H1 (cell line): ENCODE results near the gene DDX41. TPM values are rescaled to one million over a fixed set of nuclear protein-coding genes. Genes with fewer than 3 reads are reported as not detected.

ENCODE experiments used
- CTCF ChIA-PET: fragments of 300-600 bp; sonication (Branson Sonifier 250); formaldehyde crosslinking; loops from one replicate; lab custom pipeline; 2021; ENCODE audit not compliant: partially characterized antibody; lab: Charles Lee
- POLR2A ChIA-PET: fragments of 300-600 bp; sonication (Branson Sonifier 250); formaldehyde crosslinking; loops from one replicate; lab custom pipeline; 2021; ENCODE audit warnings: inconsistent platforms; ENCODE audit not compliant: partially characterized antibody; lab: Charles Lee
- DNase-seq, 2 experiments: peaks; one replicate each; pipeline versions ENCODE4 v3.0.0 to v3.0.0-alpha.2; 2010 to 2022; ENCODE audit warnings: low spot score in 2 of 2, low read depth in 1 of 2, mixed read lengths in 1 of 2
- FAIRE-seq: peaks from 2 replicates; lab custom pipeline; 2011; peaks lifted over from hg19 to GRCh38; lab: Jason Lieb, UNC
- H2AFZ ChIP-seq: 2 replicates; pipeline ENCODE4 v1.8.1; 2012; ENCODE audit warnings: low read length, inconsistent platforms
- H2AK5ac ChIP-seq: 2 replicates; pipeline ENCODE4 v1.6.1; 2013; ENCODE audit warnings: low read depth, low read length
- H2BK120ac ChIP-seq: replicated peaks from 2 replicates; pipeline ENCODE3; 2013; ENCODE audit warnings: low read depth, low read length, inconsistent platforms
- H2BK12ac ChIP-seq: 2 replicates; pipeline ENCODE4 v1.6.1; 2013; ENCODE audit warnings: low read depth, low read length
- H2BK15ac ChIP-seq: 2 replicates; pipeline ENCODE4 v1.6.1; 2013; ENCODE audit warnings: low read length
- H2BK20ac ChIP-seq: 2 replicates; pipeline ENCODE4 v1.6.1; 2013; ENCODE audit warnings: low read length
- H2BK5ac ChIP-seq: 2 replicates; pipeline ENCODE4 v1.6.1; 2013; ENCODE audit warnings: low read depth, low read length
- H3K14ac ChIP-seq: 2 replicates; pipeline ENCODE4 v1.6.1; 2013; ENCODE audit warnings: inconsistent platforms; ENCODE audit not compliant: insufficient read length
- H3K18ac ChIP-seq: 2 replicates; pipeline ENCODE4 v1.6.1; 2013; ENCODE audit warnings: low read length; ENCODE audit errors: extremely low read depth
- H3K23ac ChIP-seq: 2 replicates; pipeline ENCODE4 v1.6.1; 2013; ENCODE audit warnings: inconsistent platforms; ENCODE audit not compliant: insufficient read length
- H3K23me2 ChIP-seq: 2 replicates; pipeline ENCODE4 v1.6.1; 2013; ENCODE audit warnings: low read depth, low read length
- H3K27ac ChIP-seq: 2 replicates; pipeline ENCODE4 v1.6.1; 2011; ENCODE audit warnings: low read depth, low read length, inconsistent platforms
- H3K27me3 ChIP-seq, 4 experiments: replicated peaks in 1 of 4; 1 replicate in 1 of 4; 2 replicates in 3 of 4; pipeline versions ENCODE4 v1.6.1 to v1.8.1; 2011 to 2013; ENCODE audit warnings: low read length in 3 of 4, mild to moderate bottlenecking in 3 of 4, inconsistent platforms in 2 of 4, mixed read lengths in 2 of 4, moderate library complexity in 1 of 4; ENCODE audit not compliant: control insufficient read depth in 3 of 4, insufficient read depth in 3 of 4; ENCODE audit errors: extremely low read depth in 1 of 4
- H3K36me3 ChIP-seq, 4 experiments: 2 replicates each; pipeline versions ENCODE4 v1.6.1 to v1.8.1; 2011 to 2013; ENCODE audit warnings: mild to moderate bottlenecking in 4 of 4, low read length in 3 of 4, moderate library complexity in 2 of 4, control low read depth in 1 of 4, inconsistent platforms in 1 of 4; ENCODE audit not compliant: insufficient read depth in 4 of 4, control insufficient read depth in 2 of 4
- H3K4ac ChIP-seq: replicated peaks from 2 replicates; pipeline ENCODE3; 2013; ENCODE audit warnings: low read length, low read depth, mixed read lengths, inconsistent platforms; ENCODE audit not compliant: insufficient read length
- H3K4me1 ChIP-seq, 4 experiments: replicated peaks in 1 of 4; 1 replicate in 1 of 4; 2 replicates in 3 of 4; pipeline versions ENCODE4 v1.6.1 to v1.8.1; 2011 to 2013; ENCODE audit warnings: low read length in 3 of 4, inconsistent platforms in 2 of 4, mixed read lengths in 1 of 4; ENCODE audit not compliant: insufficient read depth in 4 of 4, control insufficient read depth in 3 of 4
- H3K4me2 ChIP-seq, 2 experiments: 2 replicates each; pipeline versions ENCODE4 v1.6.1 to v1.8.1; 2011 to 2013; ENCODE audit warnings: low read depth in 2 of 2, low read length in 2 of 2, control low read depth in 1 of 2, inconsistent platforms in 1 of 2, mild to moderate bottlenecking in 1 of 2; ENCODE audit not compliant: insufficient read depth in 1 of 2
- H3K4me3 ChIP-seq, 4 experiments: fragments of 200-600, 300-600 bp in 1 of 4; sonication (generic), shearing (Covaris generic), sonication (Bioruptor Twin) in 1 of 4; 2 replicates each; pipeline versions ENCODE4 v1.5.1 to v1.8.1; 2011 to 2016; ENCODE audit warnings: low read length in 4 of 4, low read depth in 3 of 4, control low read depth in 2 of 4, inconsistent platforms in 2 of 4, mild to moderate bottlenecking in 2 of 4, mixed read lengths in 1 of 4, moderate library complexity in 1 of 4; ENCODE audit not compliant: insufficient read depth in 2 of 4; ENCODE audit errors: extremely low read depth in 1 of 4
- H3K56ac ChIP-seq: replicated peaks from 2 replicates; pipeline ENCODE3; 2013; ENCODE audit warnings: low read depth, mild to moderate bottlenecking, mixed read lengths, low read length, inconsistent platforms; ENCODE audit not compliant: insufficient read length
- H3K79me1 ChIP-seq: 2 replicates; pipeline ENCODE4 v1.6.1; 2013; ENCODE audit warnings: low read depth, low read length, control low read depth
- H3K79me2 ChIP-seq, 2 experiments: 2 replicates each; pipeline versions ENCODE4 v1.6.1 to v1.8.1; 2012 to 2013; ENCODE audit warnings: low read length in 2 of 2, mild to moderate bottlenecking in 2 of 2, inconsistent platforms in 1 of 2; ENCODE audit not compliant: insufficient read depth in 2 of 2, control insufficient read depth in 1 of 2
- H3K9ac ChIP-seq, 4 experiments: replicated peaks in 1 of 4; 1 replicate in 1 of 4; 2 replicates in 3 of 4; pipeline versions ENCODE4 v1.6.1 to v1.8.1; 2011 to 2013; ENCODE audit warnings: low read depth in 3 of 4, low read length in 3 of 4, control low read depth in 2 of 4, mild to moderate bottlenecking in 2 of 4, moderate library complexity in 2 of 4, inconsistent platforms in 1 of 4; ENCODE audit errors: extremely low read depth in 1 of 4
- H3K9me3 ChIP-seq, 2 experiments: 2 replicates each; pipeline versions ENCODE4 v1.6.1 to v1.8.1; 2012 to 2013; ENCODE audit warnings: mild to moderate bottlenecking in 2 of 2, moderate library complexity in 2 of 2, control low read depth in 1 of 2, inconsistent platforms in 1 of 2, low read depth in 1 of 2, low read length in 1 of 2, mixed read lengths in 1 of 2; ENCODE audit not compliant: insufficient read depth in 2 of 2
- H4K20me1 ChIP-seq, 2 experiments: replicated peaks in 1 of 2; 2 replicates each; pipeline versions ENCODE3 to v1.8.1; 2011 to 2013; ENCODE audit warnings: inconsistent platforms in 2 of 2, low read length in 2 of 2, mild to moderate bottlenecking in 1 of 2; ENCODE audit not compliant: insufficient read depth in 2 of 2, control insufficient read depth in 1 of 2
- H4K5ac ChIP-seq: 2 replicates; pipeline ENCODE4 v1.6.1; 2013; ENCODE audit warnings: low read length, low read depth, mixed read lengths, inconsistent platforms; ENCODE audit not compliant: insufficient read length
- H4K8ac ChIP-seq: 2 replicates; pipeline ENCODE4 v1.8.0; 2013; ENCODE audit warnings: mild to moderate bottlenecking, moderate library complexity, low read length, inconsistent platforms; ENCODE audit not compliant: insufficient read depth; ENCODE audit errors: extremely low read depth
- H4K91ac ChIP-seq: replicated peaks from 2 replicates; pipeline ENCODE3; 2013; ENCODE audit warnings: low read length, mixed read lengths, inconsistent platforms; ENCODE audit not compliant: insufficient read length
- KDM1A ChIP-seq: fragments of 200-600, 300-600 bp; sonication (generic); IDR thresholded peaks from 2 replicates; pipeline ENCODE4 v1.7.1; 2016; ENCODE audit warnings: mild to moderate bottlenecking, low read length, borderline replicate concordance
- MAX ChIP-seq: IDR thresholded peaks from 2 replicates; pipeline ENCODE4 v1.6.1; 2012; ENCODE audit warnings: inconsistent platforms
- POLR2AphosphoS5 ChIP-seq: IDR thresholded peaks from 2 replicates; pipeline ENCODE4 v1.6.1; 2011; ENCODE audit warnings: low read depth, low read length
- WGBS, 2 experiments: shearing (Covaris generic) in 1 of 2; methylation state at CpG; one replicate each; pipeline versions ENCODE4 v1.1.6 to v1.1.7; 2013 to 2015; ENCODE audit warnings: low lambda C conversion rate in 2 of 2, mixed read lengths in 2 of 2, inconsistent platforms in 1 of 2, low coverage in 1 of 2, missing lambda C conversion rate in 1 of 2; ENCODE audit not compliant: insufficient replicate concordance in 2 of 2, insufficient coverage in 1 of 2, insufficient read length in 1 of 2; ENCODE audit errors: extremely low coverage in 1 of 2, missing lambda C conversion rate in 1 of 2; 5-methylcytosine and 5-hydroxymethylcytosine counted together
- polyA plus RNA-seq, 7 experiments: library from polyadenylated mRNA; depleted of rRNA in 3 of 7; stranded (reverse) in 5 of 7; unstranded in 2 of 7; fragments of >200 nt in 5 of 7; fragments of 200-250 nt in 2 of 7; gene quantifications; 1 replicate in 5 of 7; 2 replicates in 1 of 7; 4 replicates in 1 of 7; pipeline versions ENCODE4 v1.2.1 to v1.2.3, GENCODE V29; 2011 to 2013; ENCODE audit warnings: missing spikeins in 2 of 7, mixed read lengths in 2 of 7
- total RNA-seq: library from RNA; stranded (reverse); fragmentation: NEBNext Ultra II Directional; extraction: Animal tissue kit (Norgen Biotek cat#: 25700); gene quantifications from 2 replicates; pipeline ENCODE4 v1.2.1, GENCODE V29; 2021

Gene DDX41
- total and polyA plus RNA-seq, 2 of the 8 experiments (the other 6 are each of a cell fraction or from before 2014, with no cell fraction given): 102 to 135 TPM

GRCh38 chr5:177474002-177474476 is 42.7 kb downstream of the DDX41 start:
- FAIRE-seq: no peak
- WGBS, 2 experiments: 52% methylated on average over 7 of the region's 7 CpGs; no CpG with 5 or more reads in 1 of the 2 experiments
- Histone ChIP-seq H4K20me1 (peaks cover 21 to 22% of the 10 kb centered on the region in 2 experiments), H3K23ac (no peak overlapping the region), H2BK15ac (peak overlapping the region; percentile 99), H3K4me3 (peak overlapping the region; percentile 23 to 91 (median 40); a peak in 7 of 8 replicates), H3K18ac (peak overlapping the region; percentile 78), H4K8ac (no peak overlapping the region), H3K4me2 (peak overlapping the region; percentile 71 to 72), H3K4me1 (peaks cover 11 to 46% (median 39%) of the 10 kb centered on the region in 4 experiments), H4K91ac (peak overlapping the region; percentile 80), H3K14ac (no peak overlapping the region), H3K36me3 (peaks cover 3 to 23% (median 6%) of the 10 kb centered on the region in 4 experiments; a peak in 6 of 8 replicates), H3K27ac (no peak overlapping the region), H2BK20ac (peak overlapping the region; percentile 90), H3K9ac (peak overlapping the region in 1 of 4 experiments; percentile 21; a peak in 2 of 7 replicates), H3K79me1 (peaks cover 19% of the 10 kb centered on the region), H2AK5ac (peak overlapping the region; percentile 65; the same call in 1 of the 2 replicates), H3K9me3 (no peaks in the 10 kb centered on the region), H3K56ac (peak overlapping the region; percentile 62), H3K23me2 (peaks cover 3% of the 10 kb centered on the region), H4K5ac (peak overlapping the region; percentile 48), H2AFZ (no peak overlapping the region), H3K4ac (peak overlapping the region; percentile 98), H3K79me2 (peaks cover 14 to 37% of the 10 kb centered on the region in 2 experiments), H2BK120ac (no peak overlapping the region), H2BK12ac (peak overlapping the region; percentile 94; the same call in 1 of the 2 replicates), H2BK5ac (peak overlapping the region; percentile 81; the same call in 1 of the 2 replicates), H3K27me3 (no peaks in the 10 kb centered on the region)
- TF ChIP-seq POLR2AphosphoS5 (no peak), KDM1A (peak; percentile 39; the same call in 1 of the 2 replicates), MAX (peak; percentile 75)
- CTCF ChIA-PET: interaction anchor here (0.7 to 10.4 kb wide), 6 partner anchors 15 to 41 kb away, joined by 4 to 162 read pairs (median 24); partner anchors contain the start of gene PDLIM7
- POLR2A ChIA-PET: interaction anchor here (65.5 to 67.5 kb wide), 2 partner anchors 5 to 6 kb away, joined by 3349 read pairs; partner anchors contain the start of genes DBN1, DOK3, PDLIM7 and PRR7
- no peak for DNase-seq
